Measurements from ENCODE around the gene LRRC46. TPM values are rescaled to one million over a fixed set of nuclear protein-coding genes. Genes with fewer than 3 reads are reported as not detected.

Gene LRRC46
- total RNA-seq, 1 experiment from 2014 or later = 0.39 TPM

DNA sequence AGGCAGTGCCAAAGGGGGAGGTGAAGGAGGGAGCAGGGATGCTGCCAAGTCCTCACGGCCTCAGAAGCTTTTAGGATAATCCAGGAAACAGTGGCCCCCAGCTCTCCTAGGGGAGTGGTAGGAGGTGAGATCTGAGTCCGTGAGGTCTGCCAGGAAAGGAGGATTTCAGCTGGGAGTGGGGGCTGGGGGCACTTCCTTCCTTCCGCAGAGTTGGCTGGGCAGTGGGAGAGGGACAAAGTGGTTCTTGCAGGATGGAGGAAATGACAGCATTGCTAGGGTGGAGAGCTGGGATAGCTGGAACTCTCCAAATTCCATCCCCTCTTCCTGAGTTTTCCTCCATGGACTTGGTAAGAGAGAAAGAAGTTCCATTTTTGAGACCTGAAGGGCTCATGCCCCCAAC lies 24.3 kb downstream of the LRRC46 start (continued):
- TF ChIP-seq ZNF121 (CRISPR knock-in tag; IDR thresholded peaks at IDR 0.05) = no peak

DNA sequence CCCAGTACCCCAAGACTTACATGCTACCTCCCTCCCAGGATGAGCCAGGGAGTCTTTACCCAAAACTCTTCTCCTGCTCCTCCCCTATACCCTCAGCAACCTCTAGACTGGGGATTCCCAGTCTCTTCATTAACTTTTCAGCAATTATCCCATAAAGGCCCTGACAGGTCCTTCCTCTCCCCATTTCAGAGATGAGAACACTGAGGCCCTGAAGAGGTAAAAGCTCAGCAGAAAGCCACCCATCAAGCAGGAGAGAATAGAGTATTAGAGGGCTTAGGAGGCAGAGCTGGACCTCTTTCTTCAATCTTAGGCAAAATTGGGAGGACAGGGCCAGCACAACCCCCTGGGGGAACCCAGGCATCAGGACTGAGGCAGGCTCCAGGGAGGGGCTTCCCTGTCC lies 25.4 kb downstream of the LRRC46 start:
- no peak for ATAC-seq

More for the DNA sequence above, 25.4 kb downstream of the LRRC46 start:
- Mint-ChIP-seq H3K4me1 (peaks cover 50% of the 10 kb centered on the region), H3K36me3 (no peaks in the 10 kb centered on the region), H3K9me3 (no peaks in the 10 kb centered on the region), H3K4me3 (no peak overlapping the region), H3K27me3 (ENCODE audit: low read depth) (peaks cover 76% of the 10 kb centered on the region), H3K27ac (no peak overlapping the region)
- DNase-seq (ENCODE audit: low spot score) = no peak
- ChIA-PET POLR2A (no interaction called here), CTCF (interaction anchor here (1.2 to 4.1 kb wide), 6 partner anchors 9 to 90 kb away, joined by 3 to 58 read pairs (median 8); no protein-coding TSS in a partner anchor)
- TF ChIP-seq SP1 (CRISPR knock-in tag; conservative IDR thresholded peaks at IDR 0.05) (no peak), ETV6 (CRISPR knock-in tag; IDR thresholded peaks at IDR 0.05) (no peak), IRF2 (CRISPR knock-in tag; IDR thresholded peaks at IDR 0.05; ENCODE audit: borderline replicate concordance, low read depth) (no peak), RELA (CRISPR knock-in tag; IDR thresholded peaks at IDR 0.05; ENCODE audit: borderline replicate concordance) (no peak), NFATC4 (CRISPR knock-in tag; IDR thresholded peaks at IDR 0.05) (no peak), NR1H2 (CRISPR knock-in tag; IDR thresholded peaks at IDR 0.05) (no peak), FOXJ3 (CRISPR knock-in tag; IDR thresholded peaks at IDR 0.05; ENCODE audit: borderline replicate concordance) (no peak), TP53 (CRISPR knock-in tag; IDR thresholded peaks at IDR 0.05) (no peak), ZNF396 (CRISPR knock-in tag; IDR thresholded peaks at IDR 0.05; ENCODE audit: borderline replicate concordance) (no peak), ZBTB21 (CRISPR knock-in tag; IDR thresholded peaks at IDR 0.05; ENCODE audit: borderline replicate concordance) (no peak)
- TF ChIP-seq, protein P1, sequence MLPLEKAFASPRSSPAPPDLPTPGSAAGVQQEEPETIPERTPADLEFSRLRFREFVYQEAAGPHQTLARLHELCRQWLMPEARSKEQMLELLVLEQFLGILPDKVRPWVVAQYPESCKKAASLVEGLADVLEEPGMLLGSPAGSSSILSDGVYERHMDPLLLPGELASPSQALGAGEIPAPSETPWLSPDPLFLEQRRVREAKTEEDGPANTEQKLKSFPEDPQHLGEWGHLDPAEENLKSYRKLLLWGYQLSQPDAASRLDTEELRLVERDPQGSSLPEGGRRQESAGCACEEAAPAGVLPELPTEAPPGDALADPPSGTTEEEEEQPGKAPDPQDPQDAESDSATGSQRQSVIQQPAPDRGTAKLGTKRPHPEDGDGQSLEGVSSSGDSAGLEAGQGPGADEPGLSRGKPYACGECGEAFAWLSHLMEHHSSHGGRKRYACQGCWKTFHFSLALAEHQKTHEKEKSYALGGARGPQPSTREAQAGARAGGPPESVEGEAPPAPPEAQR (CRISPR knock-in tag; IDR thresholded peaks at IDR 0.05) = no peak
- TF ChIP-seq, protein P2, sequence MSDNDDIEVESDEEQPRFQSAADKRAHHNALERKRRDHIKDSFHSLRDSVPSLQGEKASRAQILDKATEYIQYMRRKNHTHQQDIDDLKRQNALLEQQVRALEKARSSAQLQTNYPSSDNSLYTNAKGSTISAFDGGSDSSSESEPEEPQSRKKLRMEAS (CRISPR knock-in tag; IDR thresholded peaks at IDR 0.05) = no peak
- TF ChIP-seq, protein P3, sequence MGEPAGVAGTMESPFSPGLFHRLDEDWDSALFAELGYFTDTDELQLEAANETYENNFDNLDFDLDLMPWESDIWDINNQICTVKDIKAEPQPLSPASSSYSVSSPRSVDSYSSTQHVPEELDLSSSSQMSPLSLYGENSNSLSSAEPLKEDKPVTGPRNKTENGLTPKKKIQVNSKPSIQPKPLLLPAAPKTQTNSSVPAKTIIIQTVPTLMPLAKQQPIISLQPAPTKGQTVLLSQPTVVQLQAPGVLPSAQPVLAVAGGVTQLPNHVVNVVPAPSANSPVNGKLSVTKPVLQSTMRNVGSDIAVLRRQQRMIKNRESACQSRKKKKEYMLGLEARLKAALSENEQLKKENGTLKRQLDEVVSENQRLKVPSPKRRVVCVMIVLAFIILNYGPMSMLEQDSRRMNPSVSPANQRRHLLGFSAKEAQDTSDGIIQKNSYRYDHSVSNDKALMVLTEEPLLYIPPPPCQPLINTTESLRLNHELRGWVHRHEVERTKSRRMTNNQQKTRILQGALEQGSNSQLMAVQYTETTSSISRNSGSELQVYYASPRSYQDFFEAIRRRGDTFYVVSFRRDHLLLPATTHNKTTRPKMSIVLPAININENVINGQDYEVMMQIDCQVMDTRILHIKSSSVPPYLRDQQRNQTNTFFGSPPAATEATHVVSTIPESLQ (CRISPR knock-in tag; IDR thresholded peaks at IDR 0.05) = no peak
- TF ChIP-seq, protein P4, sequence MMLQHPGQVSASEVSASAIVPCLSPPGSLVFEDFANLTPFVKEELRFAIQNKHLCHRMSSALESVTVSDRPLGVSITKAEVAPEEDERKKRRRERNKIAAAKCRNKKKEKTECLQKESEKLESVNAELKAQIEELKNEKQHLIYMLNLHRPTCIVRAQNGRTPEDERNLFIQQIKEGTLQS (CRISPR knock-in tag; conservative IDR thresholded peaks at IDR 0.05) = no peak
- TF ChIP-seq, protein P5, sequence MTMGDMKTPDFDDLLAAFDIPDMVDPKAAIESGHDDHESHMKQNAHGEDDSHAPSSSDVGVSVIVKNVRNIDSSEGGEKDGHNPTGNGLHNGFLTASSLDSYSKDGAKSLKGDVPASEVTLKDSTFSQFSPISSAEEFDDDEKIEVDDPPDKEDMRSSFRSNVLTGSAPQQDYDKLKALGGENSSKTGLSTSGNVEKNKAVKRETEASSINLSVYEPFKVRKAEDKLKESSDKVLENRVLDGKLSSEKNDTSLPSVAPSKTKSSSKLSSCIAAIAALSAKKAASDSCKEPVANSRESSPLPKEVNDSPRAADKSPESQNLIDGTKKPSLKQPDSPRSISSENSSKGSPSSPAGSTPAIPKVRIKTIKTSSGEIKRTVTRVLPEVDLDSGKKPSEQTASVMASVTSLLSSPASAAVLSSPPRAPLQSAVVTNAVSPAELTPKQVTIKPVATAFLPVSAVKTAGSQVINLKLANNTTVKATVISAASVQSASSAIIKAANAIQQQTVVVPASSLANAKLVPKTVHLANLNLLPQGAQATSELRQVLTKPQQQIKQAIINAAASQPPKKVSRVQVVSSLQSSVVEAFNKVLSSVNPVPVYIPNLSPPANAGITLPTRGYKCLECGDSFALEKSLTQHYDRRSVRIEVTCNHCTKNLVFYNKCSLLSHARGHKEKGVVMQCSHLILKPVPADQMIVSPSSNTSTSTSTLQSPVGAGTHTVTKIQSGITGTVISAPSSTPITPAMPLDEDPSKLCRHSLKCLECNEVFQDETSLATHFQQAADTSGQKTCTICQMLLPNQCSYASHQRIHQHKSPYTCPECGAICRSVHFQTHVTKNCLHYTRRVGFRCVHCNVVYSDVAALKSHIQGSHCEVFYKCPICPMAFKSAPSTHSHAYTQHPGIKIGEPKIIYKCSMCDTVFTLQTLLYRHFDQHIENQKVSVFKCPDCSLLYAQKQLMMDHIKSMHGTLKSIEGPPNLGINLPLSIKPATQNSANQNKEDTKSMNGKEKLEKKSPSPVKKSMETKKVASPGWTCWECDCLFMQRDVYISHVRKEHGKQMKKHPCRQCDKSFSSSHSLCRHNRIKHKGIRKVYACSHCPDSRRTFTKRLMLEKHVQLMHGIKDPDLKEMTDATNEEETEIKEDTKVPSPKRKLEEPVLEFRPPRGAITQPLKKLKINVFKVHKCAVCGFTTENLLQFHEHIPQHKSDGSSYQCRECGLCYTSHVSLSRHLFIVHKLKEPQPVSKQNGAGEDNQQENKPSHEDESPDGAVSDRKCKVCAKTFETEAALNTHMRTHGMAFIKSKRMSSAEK (CRISPR knock-in tag; IDR thresholded peaks at IDR 0.05; ENCODE audit: borderline replicate concordance) = no peak
